T-helper 2 cell treated with Interferon-gamma antibody and Interleukin-4, amounts not matched to agents 5 μg/mL and 100 μg/mL, for 36 hours (primary cell): ENCODE results near the gene ARHGDIB.

Experiments used
- DNase-seq: peaks from one replicate; pipeline ENCODE4 v3.0.0; 2021; ENCODE audit warnings: low spot score
- H3K27ac Mint-ChIP-seq: one replicate; pipeline ENCODE4 v1.8.0; 2021; ENCODE audit warnings: mild to moderate bottlenecking, mixed read lengths
- H3K27me3 Mint-ChIP-seq: one replicate; pipeline ENCODE4 v1.8.0; 2021; ENCODE audit warnings: low read depth, mixed read lengths
- H3K36me3 Mint-ChIP-seq: one replicate; pipeline ENCODE4 v1.8.0; 2021; ENCODE audit warnings: low read depth, mixed read lengths
- H3K4me1 Mint-ChIP-seq: one replicate; pipeline ENCODE4 v1.8.0; 2021; ENCODE audit warnings: low read depth, mixed read lengths
- H3K4me3 Mint-ChIP-seq: one replicate; pipeline ENCODE4 v1.8.0; 2022; ENCODE audit warnings: mild to moderate bottlenecking, moderate library complexity, mixed read lengths
- H3K9me3 Mint-ChIP-seq: one replicate; pipeline ENCODE4 v1.8.0; 2021; ENCODE audit warnings: mixed read lengths

ARHGDIB gene

GRCh38 chr12:14923944-14924343 lies 37.5 kb downstream of the ARHGDIB start:
- H3K36me3 Mint-ChIP-seq = peaks cover 50% of the 10 kb centered on the region
- no peak overlapping the region for H3K27ac Mint-ChIP-seq

GRCh38 chr12:14921218-14921617 lies 40.2 kb downstream of the ARHGDIB start:
- Mint-ChIP-seq H3K9me3 (no peaks in the 10 kb centered on the region), H3K36me3 (peaks cover 61% of the 10 kb centered on the region), H3K27ac (peak overlapping the region; percentile 51), H3K4me3 (peak overlapping the region; percentile 23), H3K4me1 (peaks cover 19% of the 10 kb centered on the region), H3K27me3 (no peaks in the 10 kb centered on the region)
- no peak for DNase-seq

More at GRCh38 chr12:14923944-14924343, 37.5 kb downstream of the ARHGDIB start:
- DNase-seq = no peak
- H3K4me1 Mint-ChIP-seq = peaks cover 20% of the 10 kb centered on the region
- H3K4me3 Mint-ChIP-seq = no peak overlapping the region
- H3K27me3 Mint-ChIP-seq = no peaks in the 10 kb centered on the region
- no peaks in the 10 kb centered on the region for H3K9me3 Mint-ChIP-seq

GRCh38 chr12:14920475-14921126 lies 40.8 kb downstream of the ARHGDIB start:
- Mint-ChIP-seq H3K27ac (peak overlapping the region; percentile 51), H3K9me3 (no peaks in the 10 kb centered on the region), H3K36me3 (peaks cover 67% of the 10 kb centered on the region), H3K27me3 (no peaks in the 10 kb centered on the region), H3K4me1 (peaks cover 19% of the 10 kb centered on the region), H3K4me3 (peak overlapping the region; percentile 23)
- DNase-seq = no peak

- peaks cover 19% of the 10 kb centered on the region for H3K4me1 Mint-ChIP-seq
- no peak for DNase-seq
- peaks cover 74% of the 10 kb centered on the region for H3K36me3 Mint-ChIP-seq
- no peak overlapping the region for H3K4me3 Mint-ChIP-seq
- H3K27me3 Mint-ChIP-seq = no peaks in the 10 kb centered on the region
- H3K9me3 Mint-ChIP-seq = no peaks in the 10 kb centered on the region
- H3K27ac Mint-ChIP-seq = no peak overlapping the region
Measured at GRCh38 chr12:14919455-14919854, 41.9 kb downstream of the ARHGDIB start.

- H3K4me1 Mint-ChIP-seq = peaks cover 15% of the 10 kb centered on the region
- no peaks in the 10 kb centered on the region for H3K9me3 Mint-ChIP-seq
- peaks cover 92% of the 10 kb centered on the region for H3K36me3 Mint-ChIP-seq
- H3K27ac Mint-ChIP-seq = no peak overlapping the region
- H3K4me3 Mint-ChIP-seq = no peak overlapping the region
- no peaks in the 10 kb centered on the region for H3K27me3 Mint-ChIP-seq
- DNase-seq = no peak
Measured at GRCh38 chr12:14915736-14916135, 45.7 kb downstream of the ARHGDIB start.

- Mint-ChIP-seq H3K36me3 (peaks cover 88% of the 10 kb centered on the region), H3K4me3 (no peak overlapping the region), H3K27ac (no peak overlapping the region), H3K27me3 (no peaks in the 10 kb centered on the region), H3K4me1 (peaks cover 13% of the 10 kb centered on the region), H3K9me3 (no peaks in the 10 kb centered on the region)
- DNase-seq = no peak
Measured at GRCh38 chr12:14913381-14913781, 48.0 kb downstream of the ARHGDIB start.

- peaks cover 84% of the 10 kb centered on the region for H3K36me3 Mint-ChIP-seq
- no peaks in the 10 kb centered on the region for H3K9me3 Mint-ChIP-seq
- no peak overlapping the region for H3K27ac Mint-ChIP-seq
- no peak for DNase-seq
- peaks cover 14% of the 10 kb centered on the region for H3K4me1 Mint-ChIP-seq
- no peaks in the 10 kb centered on the region for H3K27me3 Mint-ChIP-seq
- no peak overlapping the region for H3K4me3 Mint-ChIP-seq
Measured at GRCh38 chr12:14911131-14911530, 50.3 kb downstream of the ARHGDIB start.

- peak; percentile 38 for DNase-seq
- Mint-ChIP-seq H3K4me1 (peaks cover 14% of the 10 kb centered on the region), H3K36me3 (peaks cover 81% of the 10 kb centered on the region), H3K9me3 (peaks cover 3% of the 10 kb centered on the region), H3K27ac (peak overlapping the region; percentile 68), H3K4me3 (no peak overlapping the region), H3K27me3 (no peaks in the 10 kb centered on the region)
Measured at GRCh38 chr12:14910090-14910915, 51.1 kb downstream of the ARHGDIB start.

GRCh38 chr12:14907953-14908352 lies 53.4 kb downstream of the ARHGDIB start:
- Mint-ChIP-seq H3K27ac (no peak overlapping the region), H3K9me3 (peaks cover 3% of the 10 kb centered on the region), H3K4me1 (peaks cover 14% of the 10 kb centered on the region), H3K27me3 (no peaks in the 10 kb centered on the region), H3K36me3 (peaks cover 63% of the 10 kb centered on the region), H3K4me3 (no peak overlapping the region)
- no peak for DNase-seq

GRCh38 chr12:14906114-14906513 lies 55.3 kb downstream of the ARHGDIB start:
- DNase-seq = no peak
- Mint-ChIP-seq H3K4me3 (no peak overlapping the region), H3K9me3 (peaks cover 3% of the 10 kb centered on the region), H3K36me3 (peaks cover 48% of the 10 kb centered on the region), H3K27ac (no peak overlapping the region), H3K4me1 (peaks cover 13% of the 10 kb centered on the region), H3K27me3 (no peaks in the 10 kb centered on the region)

GRCh38 chr12:14905269-14906004 lies 56.0 kb downstream of the ARHGDIB start:
- H3K4me3 Mint-ChIP-seq = no peak overlapping the region
- H3K9me3 Mint-ChIP-seq = peaks cover 3% of the 10 kb centered on the region
- H3K36me3 Mint-ChIP-seq = peaks cover 41% of the 10 kb centered on the region
- H3K27ac Mint-ChIP-seq = no peak overlapping the region
- no peak for DNase-seq
- no peaks in the 10 kb centered on the region for H3K27me3 Mint-ChIP-seq
- H3K4me1 Mint-ChIP-seq = peaks cover 10% of the 10 kb centered on the region

GRCh38 chr12:14904854-14905253 lies 56.5 kb downstream of the ARHGDIB start:
- Mint-ChIP-seq H3K36me3 (peaks cover 36% of the 10 kb centered on the region), H3K4me3 (no peak overlapping the region), H3K9me3 (peaks cover 3% of the 10 kb centered on the region), H3K4me1 (peaks cover 5% of the 10 kb centered on the region), H3K27ac (no peak overlapping the region), H3K27me3 (no peaks in the 10 kb centered on the region)
- no peak for DNase-seq

- Mint-ChIP-seq H3K36me3 (peaks cover 28% of the 10 kb centered on the region), H3K27me3 (no peaks in the 10 kb centered on the region), H3K4me3 (no peak overlapping the region), H3K9me3 (peaks cover 3% of the 10 kb centered on the region), H3K4me1 (peaks cover 5% of the 10 kb centered on the region), H3K27ac (no peak overlapping the region)
- no peak for DNase-seq
Measured at GRCh38 chr12:14903386-14904098, 57.9 kb downstream of the ARHGDIB start.
